ENCODE data around the gene TMX4. TPM values are rescaled to one million over a fixed set of nuclear protein-coding genes. Genes with fewer than 3 reads are reported as not detected.

The TMX4 gene
- total and polyA plus RNA-seq, 2 of the 8 experiments (the other 6 are each of a cell fraction or from before 2014, with no cell fraction given) = 2.1 to 7.8 TPM

DNA sequence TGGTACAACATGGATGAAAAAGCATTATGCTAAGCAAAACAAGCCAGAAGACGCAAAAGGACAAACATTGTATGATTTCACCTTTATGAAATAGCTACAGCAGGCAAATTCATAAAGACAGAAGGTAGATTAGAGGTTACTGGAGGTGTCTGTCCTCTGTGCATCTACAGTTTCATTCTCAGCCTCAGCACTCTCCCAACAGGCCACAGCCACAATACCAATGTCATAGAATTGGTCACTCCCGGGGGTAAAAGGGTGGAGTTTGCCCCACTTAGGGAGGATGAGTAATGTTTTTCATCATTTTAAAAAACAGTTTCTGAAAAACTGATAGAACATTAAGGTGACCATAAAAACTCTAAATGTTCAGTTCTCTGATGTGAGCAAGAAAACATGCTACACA lies 17.2 kb upstream of the TMX4 start:
- Histone ChIP-seq H3K4ac (replicated peaks; ENCODE audit: insufficient read length, low read depth, low read length) (no peak overlapping the region), H3K27ac (ENCODE audit: low read depth, low read length) (no peak overlapping the region), H3K23ac (ENCODE audit: insufficient read length) (no peak overlapping the region), H3K27me3 (replicated peaks in 1 of 4; ENCODE audit: control insufficient read depth in 3 of 4, extremely low read depth in 1 of 4, insufficient read depth in 3 of 4, low read length in 3 of 4) (no peaks in the 10 kb centered on the region), H3K23me2 (ENCODE audit: low read depth, low read length) (no peaks in the 10 kb centered on the region), H2BK12ac (ENCODE audit: low read depth, low read length) (no peak overlapping the region), H2AK5ac (ENCODE audit: low read depth, low read length) (no peak overlapping the region), H3K36me3 (ENCODE audit: control insufficient read depth in 2 of 4, insufficient read depth in 4 of 4, low read length in 3 of 4) (no peaks in the 10 kb centered on the region), H2BK120ac (replicated peaks; ENCODE audit: low read depth, low read length) (no peak overlapping the region), H4K8ac (ENCODE audit: extremely low read depth, insufficient read depth, low read length) (no peak overlapping the region), H2AFZ (ENCODE audit: low read length) (no peak overlapping the region), H4K91ac (replicated peaks; ENCODE audit: insufficient read length, low read length) (no peak overlapping the region), H2BK20ac (ENCODE audit: low read length) (no peak overlapping the region), H3K79me2 (ENCODE audit: control insufficient read depth in 1 of 2, insufficient read depth in 2 of 2, low read length in 2 of 2) (no peaks in the 10 kb centered on the region), H4K5ac (ENCODE audit: insufficient read length, low read depth, low read length) (no peak overlapping the region), H3K9ac (replicated peaks in 1 of 4; ENCODE audit: extremely low read depth in 1 of 4, low read depth in 3 of 4, low read length in 3 of 4) (no peak overlapping the region), H3K4me1 (replicated peaks in 1 of 4; ENCODE audit: control insufficient read depth in 3 of 4, insufficient read depth in 4 of 4, low read length in 3 of 4) (no peaks in the 10 kb centered on the region), H3K9me3 (ENCODE audit: insufficient read depth in 2 of 2, low read depth in 1 of 2, low read length in 1 of 2) (no peaks in the 10 kb centered on the region), H3K14ac (ENCODE audit: insufficient read length) (no peak overlapping the region), H4K20me1 (replicated peaks in 1 of 2; ENCODE audit: control insufficient read depth in 1 of 2, insufficient read depth in 2 of 2, low read length in 2 of 2) (no peaks in the 10 kb centered on the region), H3K56ac (replicated peaks; ENCODE audit: insufficient read length, low read depth, low read length) (no peak overlapping the region), H3K4me3 (ENCODE audit: extremely low read depth in 1 of 4, insufficient read depth in 2 of 4, low read depth in 3 of 4, low read length in 4 of 4) (no peak overlapping the region), H2BK15ac (ENCODE audit: low read length) (no peak overlapping the region), H3K4me2 (ENCODE audit: insufficient read depth in 1 of 2, low read depth in 2 of 2, low read length in 2 of 2) (no peak overlapping the region), H3K18ac (ENCODE audit: extremely low read depth, low read length) (no peak overlapping the region), H2BK5ac (ENCODE audit: low read depth, low read length) (no peak overlapping the region), H3K79me1 (ENCODE audit: low read depth, low read length) (no peaks in the 10 kb centered on the region)
- no peak for DNase-seq (ENCODE audit: low read depth in 1 of 2, low spot score in 2 of 2)
- 91% methylated on average over 2 of the region's 2 CpGs; no CpG with 5 or more reads in 1 of the 2 experiments for WGBS, 2 experiments (ENCODE audit: extremely low coverage in 1 of 2, insufficient coverage in 1 of 2, insufficient read length in 1 of 2, insufficient replicate concordance in 2 of 2, low coverage in 1 of 2, low lambda C conversion rate in 2 of 2, missing lambda C conversion rate in 1 of 2)
- ChIA-PET POLR2A (ENCODE audit: partially characterized antibody) (no interaction called here), CTCF (ENCODE audit: partially characterized antibody) (interaction anchor here (1.7 kb wide), 1 partner anchor 686 kb away, joined by 7 read pairs; no protein-coding TSS in a partner anchor)
- FAIRE-seq = no peak
- no peak for TF ChIP-seq TEAD4 (IDR thresholded peaks at IDR 0.05; ENCODE audit: low read depth, low read length)
- no peak for TF ChIP-seq EZH2 (IDR thresholded peaks at IDR 0.05; ENCODE audit: low read depth, low read length, severe bottlenecking)
- TF ChIP-seq, protein P1, sequence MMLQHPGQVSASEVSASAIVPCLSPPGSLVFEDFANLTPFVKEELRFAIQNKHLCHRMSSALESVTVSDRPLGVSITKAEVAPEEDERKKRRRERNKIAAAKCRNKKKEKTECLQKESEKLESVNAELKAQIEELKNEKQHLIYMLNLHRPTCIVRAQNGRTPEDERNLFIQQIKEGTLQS (IDR thresholded peaks at IDR 0.05; ENCODE audit: insufficient read depth, low read depth, low read length) = no peak
- no peak for TF ChIP-seq RXRA (IDR thresholded peaks at IDR 0.05; ENCODE audit: insufficient read depth, low read depth, low read length)
- TF ChIP-seq CBX8 (IDR thresholded peaks at IDR 0.05; ENCODE audit: borderline replicate concordance, low read depth, low read length) = no peak
- TF ChIP-seq SIX5 (IDR thresholded peaks at IDR 0.05; ENCODE audit: low read depth, low read length) = no peak
- no peak for TF ChIP-seq HDAC2 (IDR thresholded peaks at IDR 0.05; ENCODE audit: borderline replicate concordance in 1 of 2, low read depth in 2 of 2, low read length in 2 of 2)
- TF ChIP-seq RBBP5 (IDR thresholded peaks at IDR 0.05; ENCODE audit: borderline replicate concordance, low read depth, low read length) = no peak
- TF ChIP-seq, protein P2, sequence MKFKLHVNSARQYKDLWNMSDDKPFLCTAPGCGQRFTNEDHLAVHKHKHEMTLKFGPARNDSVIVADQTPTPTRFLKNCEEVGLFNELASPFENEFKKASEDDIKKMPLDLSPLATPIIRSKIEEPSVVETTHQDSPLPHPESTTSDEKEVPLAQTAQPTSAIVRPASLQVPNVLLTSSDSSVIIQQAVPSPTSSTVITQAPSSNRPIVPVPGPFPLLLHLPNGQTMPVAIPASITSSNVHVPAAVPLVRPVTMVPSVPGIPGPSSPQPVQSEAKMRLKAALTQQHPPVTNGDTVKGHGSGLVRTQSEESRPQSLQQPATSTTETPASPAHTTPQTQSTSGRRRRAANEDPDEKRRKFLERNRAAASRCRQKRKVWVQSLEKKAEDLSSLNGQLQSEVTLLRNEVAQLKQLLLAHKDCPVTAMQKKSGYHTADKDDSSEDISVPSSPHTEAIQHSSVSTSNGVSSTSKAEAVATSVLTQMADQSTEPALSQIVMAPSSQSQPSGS (IDR thresholded peaks at IDR 0.05; ENCODE audit: low read length) = no peak
- TF ChIP-seq POLR2AphosphoS5 (IDR thresholded peaks at IDR 0.05; ENCODE audit: low read depth, low read length) = no peak
- TF ChIP-seq TCF12 (IDR thresholded peaks at IDR 0.05; ENCODE audit: low read depth, low read length) = no peak

All from H1 (cell line).